HG03432 (cell line): Measurements from ENCODE around the gene CD99.
A peak's percentile ranks its signal among the peaks of the same experiment; 100 is the strongest.
"Not testable (repeated sequence)": the region's sequence is repeated elsewhere in the genome, so short reads cannot be mapped to it uniquely, and the experiment has no call there.

ENCODE experiments used
- ATAC-seq: cut with Tn5 transposase; IDR thresholded peaks from one replicate; pipeline ENCODE4 v1.9.1; 2021; ENCODE audit warnings: mild to moderate bottlenecking, moderate library complexity; ENCODE audit not compliant: unreplicated experiment

CD99 gene

DNA sequence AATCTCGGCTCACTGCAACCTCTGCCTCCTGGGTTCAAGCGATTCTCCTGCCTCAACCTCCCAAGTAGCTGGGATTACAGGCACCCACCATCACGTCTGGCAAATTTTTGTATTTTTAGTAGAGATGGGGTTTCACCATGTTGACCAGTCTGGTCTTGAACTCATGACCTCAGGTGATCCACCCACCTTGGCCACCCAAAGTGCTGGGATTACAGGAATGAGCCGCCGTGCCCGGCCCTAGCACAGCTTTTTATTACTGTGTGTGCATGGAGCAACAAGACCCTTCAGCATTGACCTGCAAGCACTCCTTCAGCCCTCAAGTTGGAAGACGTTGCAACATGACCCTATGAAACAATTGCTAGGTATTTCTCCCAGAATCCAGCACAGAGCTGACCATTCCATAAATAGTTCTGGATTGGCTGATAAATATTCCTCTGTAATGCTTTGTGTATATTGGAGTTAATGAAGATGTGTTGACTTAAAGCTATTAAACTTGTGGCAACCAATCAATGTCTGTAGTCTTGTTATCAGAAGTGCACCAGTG lies 15.4 kb upstream of the CD99 start:
- not testable (repeated sequence) for ATAC-seq

DNA sequence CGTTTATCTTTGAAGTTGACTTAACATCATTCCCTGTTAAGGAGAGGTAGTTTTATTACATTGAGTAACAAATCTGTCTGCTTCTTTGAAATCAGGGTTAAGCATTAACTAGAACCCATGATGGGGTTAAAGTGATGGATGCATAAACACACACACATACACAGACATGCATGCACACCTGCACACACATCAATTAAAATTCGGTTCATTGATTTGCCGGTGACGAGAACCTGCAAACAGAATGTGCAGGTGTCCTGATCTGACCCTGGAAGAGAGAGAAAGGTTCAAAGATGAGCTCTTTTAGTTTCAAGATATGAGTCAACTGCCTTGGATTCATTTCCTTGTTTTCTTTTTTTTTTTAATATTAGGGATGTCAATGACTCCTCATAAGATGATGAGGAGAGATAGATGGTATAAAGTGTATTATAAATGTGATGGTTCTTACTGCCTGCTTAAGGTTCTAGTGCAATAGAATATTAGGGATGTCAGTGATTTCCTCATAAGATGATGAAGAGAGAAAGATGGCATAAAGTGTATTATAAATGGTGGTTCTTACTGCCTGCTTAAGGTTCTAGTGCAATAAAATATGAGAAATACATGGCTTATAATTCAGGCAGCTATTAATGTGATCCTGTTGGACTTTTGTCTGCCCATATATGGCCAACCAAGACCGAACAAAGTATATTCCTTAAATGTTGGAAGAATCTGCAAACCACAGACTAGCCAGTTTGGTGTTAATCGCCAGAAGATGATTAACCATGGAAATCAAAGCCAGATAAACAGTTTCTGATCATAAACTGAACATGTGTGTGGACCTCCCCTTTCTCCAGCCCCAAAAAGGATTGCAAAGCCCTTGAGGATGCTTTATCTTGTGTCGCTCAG lies 14.1 kb upstream of the CD99 start:
- ATAC-seq = no peak

DNA sequence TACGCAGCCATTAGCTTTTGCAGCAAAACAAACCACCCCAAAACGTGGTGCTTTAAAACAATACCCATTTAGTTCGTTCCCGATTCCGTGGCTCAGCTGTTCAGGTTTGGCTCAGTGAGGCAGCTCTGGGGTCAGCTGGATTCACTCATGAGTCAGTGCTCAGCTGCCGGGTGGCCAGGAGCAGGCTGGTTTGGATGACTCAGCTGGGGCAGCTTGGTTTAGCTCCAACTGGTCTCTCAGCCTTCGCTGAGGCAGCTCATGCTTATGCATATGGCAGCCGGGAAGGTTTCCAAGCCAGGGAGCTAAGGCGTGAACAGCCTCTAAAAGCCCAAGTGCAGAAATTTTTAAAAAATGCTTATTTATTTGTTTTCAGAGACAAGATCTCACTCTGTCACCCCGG lies 13.3 kb upstream of the CD99 start:
- ATAC-seq = no peak

DNA sequence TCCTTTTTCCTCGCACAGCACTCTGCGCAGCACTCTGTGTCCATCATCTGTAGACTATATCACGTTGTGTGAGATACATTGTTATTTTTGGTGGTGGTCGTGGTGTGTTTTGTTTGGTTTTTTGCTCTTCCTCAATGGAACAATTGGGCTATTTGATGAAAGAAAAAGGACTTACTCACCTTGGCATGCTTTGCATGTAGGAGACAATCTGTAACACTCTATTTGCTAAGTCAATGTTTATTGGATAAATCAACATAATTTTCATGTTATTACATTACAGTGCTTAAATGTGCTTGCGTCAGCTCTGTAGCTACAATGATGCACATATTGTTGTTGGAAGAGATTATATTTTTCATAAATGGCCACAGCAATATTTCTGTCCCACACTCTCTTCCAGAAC lies 12.5 kb upstream of the CD99 start:
- ATAC-seq = no peak

GRCh38 chrX:2679534-2680485 lies 11.3 kb upstream of the CD99 start:
- no peak for ATAC-seq

DNA sequence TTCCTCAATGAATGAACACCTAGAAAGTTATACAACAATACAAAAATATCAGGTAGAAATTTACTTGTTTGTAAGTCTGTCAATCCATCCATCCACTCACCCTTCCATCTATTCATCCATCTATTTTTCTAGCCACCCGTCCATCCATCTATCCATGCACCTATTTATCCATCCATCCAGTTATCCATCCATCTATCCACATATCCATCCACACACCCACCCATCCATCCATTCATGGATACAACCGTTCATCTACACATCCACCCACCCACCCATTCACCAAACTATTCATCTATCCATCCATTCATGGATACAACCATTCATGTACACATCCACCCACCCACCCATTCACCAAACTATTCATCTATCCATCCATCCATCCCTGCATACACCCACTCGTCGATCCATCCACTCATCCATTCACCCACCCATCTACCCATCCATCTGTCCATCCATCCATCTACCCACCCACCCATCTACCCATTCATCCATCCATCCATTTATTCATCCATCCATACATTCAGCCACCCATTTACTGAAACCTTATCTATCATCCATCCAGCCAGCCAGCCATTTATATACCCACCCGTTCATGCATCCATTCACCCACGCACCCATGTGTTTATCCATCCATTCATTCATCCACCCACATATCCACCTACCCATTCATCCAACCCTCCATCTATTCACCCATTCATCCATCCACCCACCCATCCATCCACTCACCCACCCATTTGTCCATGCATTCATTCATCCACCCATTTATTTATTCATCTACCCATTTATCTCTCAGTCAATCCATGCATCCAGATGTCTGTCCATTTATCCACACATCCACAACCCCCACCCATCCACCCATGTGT lies 10.4 kb upstream of the CD99 start:
- no peak for ATAC-seq

- ATAC-seq = no peak
Observed at GRCh38 chrX:2682565-2683177, 8.4 kb upstream of the CD99 start.

DNA sequence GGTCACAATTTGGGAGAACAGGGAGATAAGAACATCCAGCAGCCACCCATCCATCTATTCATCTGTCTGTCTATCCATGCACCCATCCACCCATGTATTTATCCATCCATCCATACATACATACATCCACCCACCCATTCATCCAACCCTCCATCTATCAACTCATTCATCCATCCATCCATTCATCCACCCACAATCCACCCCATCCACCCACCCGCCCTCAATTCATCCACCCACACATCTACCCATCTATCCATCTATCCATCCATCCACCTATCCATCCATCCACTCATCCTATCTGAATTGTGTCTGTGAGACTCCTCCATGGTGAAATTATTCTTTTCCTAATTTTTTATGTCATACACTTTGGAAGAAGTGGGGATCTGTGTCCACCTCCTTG lies 6.8 kb upstream of the CD99 start:
- ATAC-seq = no peak

DNA sequence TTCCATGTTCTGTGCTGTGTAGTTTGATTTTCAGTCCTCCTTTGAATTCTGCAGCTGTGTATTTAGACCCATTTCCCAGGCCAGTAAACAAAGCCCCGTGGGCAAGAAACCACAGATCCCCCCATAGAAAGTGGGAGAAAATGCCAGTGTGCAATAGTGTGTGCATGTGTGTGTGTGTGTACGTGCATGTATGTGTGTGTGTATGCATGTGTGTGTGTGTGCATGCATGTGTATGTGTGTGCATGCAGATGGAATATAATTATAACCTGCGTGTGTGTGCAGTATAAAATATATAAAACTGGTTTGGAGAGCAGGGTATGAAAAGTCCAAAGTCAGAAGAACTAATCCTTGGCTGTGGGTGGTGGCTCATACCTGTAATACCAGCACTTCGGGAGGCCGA lies 5.2 kb upstream of the CD99 start:
- ATAC-seq = no peak

- no peak for ATAC-seq
Observed at GRCh38 chrX:2689773-2690666, 1.1 kb upstream of the CD99 start.

DNA sequence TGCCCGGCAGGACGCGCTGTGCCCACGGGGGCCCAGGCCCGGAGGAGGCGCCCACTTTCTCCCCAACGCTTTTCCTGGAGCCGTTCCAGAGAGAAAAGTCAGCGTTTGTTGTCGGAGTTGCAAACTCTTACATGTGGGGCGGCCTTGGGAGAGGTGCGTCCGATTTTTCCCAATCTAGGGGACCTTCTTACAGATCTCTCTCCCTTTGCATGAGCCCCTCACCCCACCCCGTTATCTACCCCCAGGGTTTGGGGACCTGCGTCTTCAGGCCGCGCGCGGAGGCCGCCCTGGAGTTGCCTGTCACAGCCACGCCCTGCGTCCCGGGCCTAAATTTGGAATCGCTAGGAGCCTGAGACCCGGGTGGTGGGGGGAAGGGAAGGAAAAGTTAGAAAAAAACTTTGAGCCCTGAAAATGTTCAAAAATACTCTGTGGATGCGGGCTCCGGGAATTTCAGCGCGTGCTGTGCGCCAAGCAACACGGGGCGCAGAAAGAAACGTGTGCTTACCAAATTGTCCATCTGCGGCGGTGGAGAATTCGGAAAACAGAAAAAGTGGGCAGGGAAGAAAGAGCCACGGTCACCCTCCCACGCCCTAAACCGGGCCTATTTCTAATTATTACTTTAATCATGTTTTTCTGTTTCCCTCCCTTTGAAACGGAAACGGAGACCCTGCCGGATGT lies 587 bp downstream of the CD99 start:
- peak; percentile 13 for ATAC-seq

DNA sequence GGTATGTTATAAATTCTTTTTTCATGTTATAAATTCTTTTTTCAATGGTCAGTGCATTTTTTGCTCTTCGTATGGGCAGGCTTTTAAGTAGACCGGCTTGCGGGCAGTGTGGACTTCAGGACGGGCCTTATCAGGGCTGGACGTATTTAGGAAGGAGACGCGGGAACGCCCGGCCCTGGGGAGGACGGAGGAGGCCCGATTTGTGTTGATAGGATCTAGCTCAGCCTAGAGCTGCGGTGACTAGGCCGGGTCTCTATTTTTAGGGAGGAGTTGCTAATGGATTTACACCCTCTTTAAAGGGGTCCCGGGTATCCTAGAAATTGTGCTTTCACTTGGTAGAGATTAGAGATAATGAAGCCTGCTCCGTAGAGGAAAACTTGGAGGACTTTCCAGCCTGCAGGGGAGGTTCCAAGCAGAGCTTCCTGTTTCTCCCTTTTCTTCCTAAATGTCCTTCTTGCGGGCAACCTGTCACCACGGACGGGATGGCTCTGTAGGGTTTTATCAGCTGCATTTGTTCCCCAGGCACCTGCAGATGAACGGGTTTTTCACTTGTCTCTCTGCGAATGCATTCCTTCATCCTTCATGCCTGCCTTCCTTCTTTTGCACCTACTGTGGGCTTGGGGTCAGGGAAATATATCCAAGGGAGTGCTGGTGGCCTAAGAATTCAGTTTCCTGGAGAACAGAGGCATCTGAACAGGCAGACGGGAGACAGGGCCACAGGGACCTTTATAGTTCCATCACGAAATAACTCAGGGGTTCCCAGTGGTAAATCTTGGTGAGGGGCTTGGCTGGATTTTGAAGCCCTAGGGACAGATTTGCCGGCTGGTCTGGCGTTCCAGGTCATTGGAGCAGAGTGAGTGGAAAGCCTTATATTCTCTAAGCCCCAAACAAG lies 1.4 kb downstream of the CD99 start:
- no peak for ATAC-seq

DNA sequence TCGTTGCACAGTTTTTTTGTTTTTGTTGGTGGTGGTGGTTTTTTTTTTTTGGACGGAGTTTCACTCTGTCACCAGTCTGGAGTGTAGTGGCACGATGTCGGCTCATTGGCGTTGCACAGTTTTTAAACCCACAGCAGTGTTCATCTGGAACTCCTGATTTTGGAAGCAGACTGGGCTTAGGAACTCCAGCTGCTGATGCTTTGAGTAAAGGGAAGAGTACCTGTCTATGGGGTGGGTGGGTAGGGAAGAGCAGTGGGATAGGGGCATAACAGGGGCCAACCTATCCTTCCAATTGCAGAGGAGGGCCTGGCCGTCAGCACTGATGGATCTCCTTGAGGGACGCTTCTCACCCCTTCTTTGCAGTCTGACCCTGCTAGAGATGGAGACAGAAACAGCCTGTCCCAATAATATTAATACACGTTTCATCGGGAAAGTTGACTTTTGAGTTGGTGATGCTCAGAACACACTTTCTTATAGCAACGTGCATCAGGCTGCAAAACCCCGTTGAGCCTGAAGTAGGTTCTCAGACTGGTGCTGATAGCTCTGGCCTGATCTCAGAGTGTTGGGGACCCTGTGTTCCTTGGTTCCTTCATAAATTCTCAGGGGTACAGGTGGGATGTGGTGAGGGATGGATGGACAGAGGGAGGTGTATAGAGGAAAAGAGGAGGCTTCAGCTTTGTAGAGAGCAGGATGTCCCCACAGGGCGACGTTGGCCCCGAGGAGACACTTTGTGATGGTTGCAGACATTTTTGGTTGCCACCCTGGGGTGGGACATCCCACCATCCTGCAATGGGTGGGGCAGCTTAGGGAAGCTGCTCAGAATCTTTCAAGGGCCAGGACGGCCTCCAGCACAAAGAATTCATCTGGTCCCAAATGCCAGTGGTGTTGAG lies 2.3 kb downstream of the CD99 start:
- ATAC-seq = no peak

DNA sequence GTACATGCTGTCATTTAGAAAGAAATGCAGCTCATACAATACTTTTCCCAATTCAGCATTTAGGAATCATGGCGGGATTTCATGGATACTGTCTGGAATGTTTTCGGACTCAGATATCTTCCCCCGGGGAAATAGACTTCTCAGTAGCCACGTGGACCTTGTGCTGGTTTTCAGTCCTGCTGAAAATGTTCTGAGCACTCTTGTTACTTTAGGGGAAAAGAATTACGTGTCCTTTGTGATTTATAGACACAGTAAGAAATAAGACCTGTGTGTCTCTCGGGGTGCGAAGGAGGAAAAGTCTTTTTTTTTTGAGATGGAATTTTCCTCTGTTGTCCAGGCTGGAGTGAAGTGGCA lies 3.8 kb downstream of the CD99 start:
- ATAC-seq = no peak

DNA sequence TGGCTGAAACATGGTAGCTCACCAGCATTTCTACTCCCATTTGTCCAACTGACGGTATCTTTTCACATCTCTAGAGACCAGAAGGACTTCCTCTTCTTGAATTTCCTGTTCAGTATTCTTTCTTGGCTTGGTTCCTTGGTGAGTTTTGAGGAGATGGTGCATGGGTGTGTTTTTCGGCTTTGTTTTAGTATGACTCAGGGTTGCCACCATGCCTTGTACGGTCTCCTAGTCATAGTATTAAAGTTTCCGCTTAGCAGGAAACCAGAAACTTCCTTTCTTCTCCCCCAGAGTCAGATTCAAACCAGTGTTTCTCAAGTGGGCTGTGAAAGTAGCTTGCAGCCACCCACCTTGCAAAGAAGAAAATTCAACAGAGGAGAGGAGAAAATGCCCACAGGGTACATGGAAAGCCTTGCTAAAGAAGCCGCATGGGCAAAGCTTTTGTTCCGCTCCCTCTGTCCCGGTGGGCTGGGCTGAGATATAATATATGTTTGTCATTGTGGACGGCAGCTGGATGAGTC lies 5.7 kb downstream of the CD99 start:
- ATAC-seq = peak; percentile 89

- ATAC-seq = no peak
Observed at GRCh38 chrX:2697306-2697705, 6.2 kb downstream of the CD99 start.
